Parathyroid adenoma (tissue), 2 donors: Measurements from ENCODE around the gene SECISBP2.

Experiments
- H2AFZ ChIP-seq: fragments of 300-600 bp; sonication (generic); one replicate; pipeline ENCODE4 v1.7.0; 2017; ENCODE audit warnings: antibody characterized with exemption, mild to moderate bottlenecking
- H3K27ac ChIP-seq: fragments of 300-600 bp; sonication (generic); one replicate; pipeline ENCODE4 v1.7.0; 2017
- H3K27me3 ChIP-seq: fragments of 300-600 bp; sonication (generic); one replicate; pipeline ENCODE4 v1.7.0; 2017; ENCODE audit warnings: low read length; ENCODE audit not compliant: control insufficient read depth, insufficient read depth
- H3K36me3 ChIP-seq: fragments of 300-600 bp; sonication (generic); one replicate; pipeline ENCODE4 v1.7.0; 2017; ENCODE audit warnings: low read length; ENCODE audit not compliant: control insufficient read depth, insufficient read depth
- H3K4me1 ChIP-seq: fragments of 300-600 bp; sonication (generic); one replicate; pipeline ENCODE4 v1.7.0; 2017; ENCODE audit warnings: control low read depth
- H3K4me2 ChIP-seq: fragments of 300-600 bp; sonication (generic); one replicate; pipeline ENCODE4 v1.7.0; 2017; ENCODE audit warnings: low read length
- H3K4me3 ChIP-seq: fragments of 300-600 bp; sonication (generic); one replicate; pipeline ENCODE4 v1.7.0; 2017; ENCODE audit warnings: low read depth, low read length
- H3K79me2 ChIP-seq: fragments of 300-600 bp; sonication (generic); one replicate; pipeline ENCODE4 v1.7.0; 2017; ENCODE audit warnings: control low read depth
- H3K9ac ChIP-seq: fragments of 300-600 bp; sonication (generic); one replicate; pipeline ENCODE4 v1.7.0; 2017; ENCODE audit warnings: mild to moderate bottlenecking
- H3K9me3 ChIP-seq: fragments of 300-600 bp; sonication (generic); one replicate; pipeline ENCODE4 v1.7.0; 2017; ENCODE audit warnings: low read length; ENCODE audit not compliant: control insufficient read depth
- TF ChIP-seq, protein P1 (sequence below): fragments of 300-600 bp; sonication (generic); IDR thresholded peaks from one replicate; pipeline ENCODE4 v1.7.0; 2017; ENCODE audit warnings: antibody characterized with exemption, mild to moderate bottlenecking
- donor health status: primary hyperparathyroidism.

Gene SECISBP2

DNA sequence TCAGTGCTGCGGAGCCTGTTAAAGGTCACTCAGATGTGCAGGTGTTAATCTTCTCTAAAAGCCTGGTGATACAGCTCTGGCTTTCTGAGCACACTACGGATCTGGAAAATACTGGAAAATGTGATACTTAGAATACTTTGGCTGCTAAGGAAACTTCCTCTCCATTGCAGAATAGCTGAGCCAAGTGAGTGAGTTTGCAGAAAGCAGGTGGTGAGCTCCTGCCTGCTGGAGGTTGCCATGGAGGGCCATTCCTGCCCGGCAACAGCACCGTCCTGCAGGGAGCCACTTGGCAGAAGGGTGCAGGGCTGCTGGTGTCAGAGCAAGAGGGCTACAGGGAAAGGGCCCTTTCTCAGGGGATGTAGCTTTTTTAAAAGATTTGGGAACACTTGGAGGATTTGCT, 40.7 kb downstream of the SECISBP2 start:
- no peak overlapping the region for H2AFZ ChIP-seq
- H3K79me2 ChIP-seq = no peaks in the 10 kb centered on the region
- H3K27me3 ChIP-seq = no peaks in the 10 kb centered on the region
- no peaks in the 10 kb centered on the region for H3K9me3 ChIP-seq
- H3K27ac ChIP-seq = no peak overlapping the region
- no peaks in the 10 kb centered on the region for H3K36me3 ChIP-seq
- TF ChIP-seq, protein P1, sequence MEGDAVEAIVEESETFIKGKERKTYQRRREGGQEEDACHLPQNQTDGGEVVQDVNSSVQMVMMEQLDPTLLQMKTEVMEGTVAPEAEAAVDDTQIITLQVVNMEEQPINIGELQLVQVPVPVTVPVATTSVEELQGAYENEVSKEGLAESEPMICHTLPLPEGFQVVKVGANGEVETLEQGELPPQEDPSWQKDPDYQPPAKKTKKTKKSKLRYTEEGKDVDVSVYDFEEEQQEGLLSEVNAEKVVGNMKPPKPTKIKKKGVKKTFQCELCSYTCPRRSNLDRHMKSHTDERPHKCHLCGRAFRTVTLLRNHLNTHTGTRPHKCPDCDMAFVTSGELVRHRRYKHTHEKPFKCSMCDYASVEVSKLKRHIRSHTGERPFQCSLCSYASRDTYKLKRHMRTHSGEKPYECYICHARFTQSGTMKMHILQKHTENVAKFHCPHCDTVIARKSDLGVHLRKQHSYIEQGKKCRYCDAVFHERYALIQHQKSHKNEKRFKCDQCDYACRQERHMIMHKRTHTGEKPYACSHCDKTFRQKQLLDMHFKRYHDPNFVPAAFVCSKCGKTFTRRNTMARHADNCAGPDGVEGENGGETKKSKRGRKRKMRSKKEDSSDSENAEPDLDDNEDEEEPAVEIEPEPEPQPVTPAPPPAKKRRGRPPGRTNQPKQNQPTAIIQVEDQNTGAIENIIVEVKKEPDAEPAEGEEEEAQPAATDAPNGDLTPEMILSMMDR = no peak
- no peak overlapping the region for H3K9ac ChIP-seq
- no peak overlapping the region for H3K4me2 ChIP-seq
- H3K4me3 ChIP-seq = no peak overlapping the region
- no peaks in the 10 kb centered on the region for H3K4me1 ChIP-seq

DNA sequence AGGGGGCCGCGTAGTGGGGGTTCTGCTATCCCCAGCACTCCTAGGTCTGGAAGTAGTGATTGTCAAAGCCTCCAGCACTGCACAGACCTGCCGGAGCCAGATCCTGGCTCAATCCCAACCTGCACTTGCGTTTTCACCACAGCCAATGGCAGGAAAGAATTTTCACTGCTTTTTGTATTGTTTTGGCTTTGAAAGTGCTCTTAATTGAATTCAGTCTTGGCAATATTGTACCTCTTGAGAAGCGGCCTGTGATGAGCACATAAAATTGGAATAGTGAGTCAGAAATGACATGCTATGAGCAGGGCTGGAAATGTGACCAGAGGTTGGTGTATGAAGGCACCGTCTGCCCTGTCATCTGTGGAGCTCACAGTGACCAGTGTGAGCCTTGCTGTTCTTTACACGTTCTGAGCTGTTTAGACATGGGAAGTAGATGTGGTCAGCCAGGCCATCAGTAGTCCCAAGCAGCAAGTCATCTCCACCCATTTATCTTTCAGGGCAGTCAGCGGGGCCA, 41.5 kb downstream of the SECISBP2 start:
- Histone ChIP-seq H3K4me3 (no peak overlapping the region), H3K4me2 (no peak overlapping the region), H3K9me3 (no peaks in the 10 kb centered on the region), H3K27ac (no peak overlapping the region), H2AFZ (no peak overlapping the region), H3K27me3 (no peaks in the 10 kb centered on the region), H3K4me1 (no peaks in the 10 kb centered on the region), H3K36me3 (no peaks in the 10 kb centered on the region), H3K9ac (no peak overlapping the region), H3K79me2 (no peaks in the 10 kb centered on the region)
- TF ChIP-seq, protein P1 = no peak

DNA sequence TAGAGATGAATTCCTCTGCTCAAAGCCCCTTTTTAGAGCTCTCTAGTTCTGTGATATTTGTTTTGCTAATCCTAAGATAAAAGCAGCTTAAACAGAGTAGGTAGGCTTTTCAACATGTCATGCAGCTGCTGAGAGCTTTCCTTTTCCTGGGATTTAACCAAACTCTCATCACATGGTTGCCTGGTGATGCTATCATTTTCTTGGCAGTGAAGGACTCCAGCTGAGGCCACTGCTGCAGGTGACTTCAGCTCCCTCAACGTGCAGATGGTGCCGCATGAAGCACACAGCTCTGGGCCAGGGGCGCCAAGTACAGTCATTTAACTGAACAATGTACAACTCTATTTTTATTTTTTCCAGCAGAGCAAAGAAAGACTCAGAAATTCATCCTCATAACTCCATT, 42.2 kb downstream of the SECISBP2 start:
- H3K4me1 ChIP-seq = no peaks in the 10 kb centered on the region
- H3K27ac ChIP-seq = no peak overlapping the region
- no peaks in the 10 kb centered on the region for H3K79me2 ChIP-seq
- TF ChIP-seq, protein P1 = no peak
- no peaks in the 10 kb centered on the region for H3K36me3 ChIP-seq
- H3K4me3 ChIP-seq = no peak overlapping the region
- no peak overlapping the region for H2AFZ ChIP-seq
- H3K9me3 ChIP-seq = no peaks in the 10 kb centered on the region
- H3K27me3 ChIP-seq = no peaks in the 10 kb centered on the region
- no peak overlapping the region for H3K9ac ChIP-seq
- no peak overlapping the region for H3K4me2 ChIP-seq

DNA sequence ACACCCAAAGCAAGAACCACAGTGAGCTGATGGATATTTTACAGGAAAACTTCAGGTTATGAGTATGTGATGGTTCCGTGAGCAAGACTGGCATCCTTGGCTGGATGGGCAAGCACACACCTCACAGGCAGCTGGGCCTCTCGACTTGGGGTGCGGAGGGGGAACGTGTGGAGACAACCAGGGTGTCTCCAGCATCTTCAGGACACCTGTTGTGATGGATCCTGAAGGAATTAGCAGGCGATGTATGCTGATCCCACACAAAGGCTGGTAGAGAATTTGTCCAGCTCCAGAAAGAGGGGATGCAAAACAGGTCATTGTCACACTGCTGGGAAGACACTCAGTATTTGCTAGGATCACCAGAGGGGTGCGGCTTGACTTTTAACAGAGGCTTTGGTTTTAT, 42.7 kb downstream of the SECISBP2 start:
- H3K9me3 ChIP-seq = no peaks in the 10 kb centered on the region
- no peaks in the 10 kb centered on the region for H3K36me3 ChIP-seq
- no peak overlapping the region for H3K4me2 ChIP-seq
- H3K27me3 ChIP-seq = no peaks in the 10 kb centered on the region
- no peak overlapping the region for H3K4me3 ChIP-seq
- H2AFZ ChIP-seq = no peak overlapping the region
- no peaks in the 10 kb centered on the region for H3K4me1 ChIP-seq
- H3K27ac ChIP-seq = no peak overlapping the region
- H3K9ac ChIP-seq = no peak overlapping the region
- no peaks in the 10 kb centered on the region for H3K79me2 ChIP-seq
- TF ChIP-seq, protein P1 = no peak

DNA sequence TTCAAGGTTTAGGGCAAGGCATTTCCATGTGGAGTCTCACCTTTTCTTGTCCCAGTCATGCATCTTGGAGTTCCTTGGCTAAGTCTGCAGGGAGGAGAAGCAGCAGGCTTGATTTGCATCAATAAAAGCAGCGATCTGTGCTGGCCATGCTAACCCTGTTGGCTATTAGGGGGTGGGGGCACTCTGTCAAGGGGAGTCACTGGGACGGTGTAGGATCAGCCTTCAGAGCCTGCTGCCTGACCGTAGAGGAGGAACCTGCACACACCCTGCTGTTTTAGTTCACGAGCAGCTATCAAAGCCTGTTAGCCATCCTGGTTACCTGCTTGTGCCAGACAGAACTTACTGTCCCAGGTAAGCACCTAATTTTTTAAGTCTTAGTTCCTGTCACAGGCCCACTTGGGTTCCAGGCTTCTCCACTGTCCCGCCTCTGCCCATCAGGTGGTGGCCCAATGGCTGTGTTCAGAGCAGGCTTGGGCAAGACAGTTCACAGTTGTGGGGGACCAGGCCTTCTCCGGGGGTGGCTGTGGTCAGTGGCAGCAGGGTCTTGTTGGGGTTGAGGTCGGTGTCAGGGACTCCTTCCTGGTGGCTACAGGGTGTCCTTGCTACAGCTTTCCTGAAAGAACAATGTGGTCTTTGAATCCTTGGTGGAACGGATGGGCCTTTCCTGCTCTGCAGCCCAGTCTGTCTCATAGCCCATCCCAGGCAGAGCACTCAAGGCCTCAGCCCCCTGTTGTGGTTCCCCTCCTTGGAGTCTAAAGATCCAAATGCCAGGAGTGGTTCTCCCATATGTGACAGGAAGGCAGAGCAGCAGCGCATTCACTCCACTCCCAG, 43.7 kb downstream of the SECISBP2 start:
- TF ChIP-seq, protein P1 = no peak
- Histone ChIP-seq H3K36me3 (no peaks in the 10 kb centered on the region), H3K79me2 (no peaks in the 10 kb centered on the region)

More for the DNA sequence above, 43.7 kb downstream of the SECISBP2 start:
- no peak overlapping the region for H3K9ac ChIP-seq
- no peaks in the 10 kb centered on the region for H3K27me3 ChIP-seq
- no peak overlapping the region for H3K4me3 ChIP-seq
- H3K4me2 ChIP-seq = no peak overlapping the region
- H3K4me1 ChIP-seq = no peaks in the 10 kb centered on the region
- H3K27ac ChIP-seq = no peak overlapping the region
- no peaks in the 10 kb centered on the region for H3K9me3 ChIP-seq
- H2AFZ ChIP-seq = no peak overlapping the region
